Activated CD8-positive, alpha-beta memory T cell treated with anti-CD3 and anti-CD28 coated beads, Interleukin-2, amount 50 U/mL, for 4 hours (primary cell): ENCODE data around the gene RAP1GAP.

Experiments used
- DNase-seq: peaks from one replicate; pipeline ENCODE4 v3.0.0-alpha.2; 2020

RAP1GAP gene

DNA sequence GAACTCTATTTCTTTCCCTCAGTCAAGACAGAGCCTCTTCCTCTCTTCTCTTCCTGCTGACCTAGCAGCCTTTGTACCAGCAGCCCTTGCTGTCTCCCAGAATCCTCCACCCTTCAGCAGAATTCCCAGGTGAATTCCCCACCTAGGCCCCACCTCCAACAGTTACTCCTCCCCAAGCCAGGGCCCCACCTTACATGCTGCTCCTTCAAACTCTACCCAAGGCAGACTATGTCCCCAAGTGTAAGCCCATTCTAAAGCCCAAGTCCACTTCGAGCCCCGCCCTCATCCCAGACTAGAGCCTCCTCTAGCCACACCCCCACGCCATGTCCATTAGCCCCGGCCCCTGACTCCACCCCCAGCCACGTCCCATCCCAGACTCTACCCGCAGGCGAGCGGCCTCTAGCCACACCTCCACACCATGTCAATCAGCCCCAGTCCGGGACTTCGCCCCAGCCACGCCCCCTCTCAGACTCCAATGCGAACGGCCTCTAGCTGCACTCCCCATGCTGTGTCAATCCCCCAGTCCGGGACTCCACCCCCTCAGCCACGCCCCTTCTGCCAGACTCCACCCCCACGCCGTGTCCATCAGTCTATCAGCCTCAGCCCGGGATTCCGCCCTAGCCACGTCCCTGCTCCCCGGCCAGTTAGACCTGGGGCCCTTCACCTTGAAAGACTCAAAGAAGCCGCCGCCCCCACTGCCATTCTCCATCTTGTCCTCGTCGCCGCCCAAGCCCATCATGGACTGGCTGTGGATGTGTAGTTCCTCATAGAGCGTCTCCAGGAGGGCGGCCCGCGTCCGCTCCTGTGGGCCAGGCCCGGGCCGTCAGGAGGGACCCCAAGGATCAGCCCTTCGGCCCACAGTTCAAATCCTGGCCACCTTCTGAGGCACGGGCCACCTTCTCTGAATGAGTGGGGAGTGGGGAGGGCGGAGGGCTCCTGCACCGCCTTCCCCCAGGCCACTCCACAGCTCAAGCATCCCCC is 61.3 kb downstream of the RAP1GAP start:
- peak; percentile 21 for DNase-seq

GRCh38 chr1:21605964-21606705 is 63.0 kb downstream of the RAP1GAP start:
- DNase-seq = no peak

DNA sequence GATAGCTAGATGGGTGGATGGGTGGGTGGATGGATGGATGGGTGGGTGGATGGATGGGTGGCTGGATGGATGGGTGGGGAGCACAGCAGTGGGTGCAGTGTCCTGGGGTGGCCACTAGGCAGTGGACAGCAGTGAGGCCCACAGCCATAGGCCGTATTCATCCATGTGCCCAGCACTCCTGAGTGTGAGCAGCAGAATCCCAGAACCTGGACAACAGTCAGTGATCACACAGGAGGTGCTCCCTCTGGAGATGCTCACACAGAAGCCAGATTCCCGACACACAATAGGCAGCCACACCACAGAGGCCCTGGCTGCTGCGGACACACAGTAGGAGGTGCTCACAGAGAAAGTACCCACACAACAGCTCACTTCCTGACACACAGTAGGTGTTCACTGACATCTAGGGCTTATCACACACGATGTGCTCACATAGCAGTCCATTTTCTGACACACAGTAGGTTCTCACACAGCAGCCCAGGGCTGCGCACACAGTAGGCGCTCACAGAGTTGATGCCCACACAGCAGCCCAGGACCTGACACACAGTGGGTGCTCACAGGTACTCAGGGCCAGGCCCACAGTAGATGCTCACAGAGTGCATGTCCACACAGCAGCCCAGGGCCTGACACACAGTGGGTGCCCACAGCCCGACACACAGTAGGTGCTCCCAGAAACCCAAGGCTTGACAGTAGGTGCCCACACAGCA is 64.0 kb downstream of the RAP1GAP start:
- DNase-seq = no peak

- DNase-seq = no peak
Measured at GRCh38 chr1:21604208-21604957, 64.8 kb downstream of the RAP1GAP start.

GRCh38 chr1:21603177-21604138 is 65.7 kb downstream of the RAP1GAP start:
- no peak for DNase-seq

- no peak for DNase-seq
Measured at GRCh38 chr1:21601278-21602048, 67.7 kb downstream of the RAP1GAP start.

DNA sequence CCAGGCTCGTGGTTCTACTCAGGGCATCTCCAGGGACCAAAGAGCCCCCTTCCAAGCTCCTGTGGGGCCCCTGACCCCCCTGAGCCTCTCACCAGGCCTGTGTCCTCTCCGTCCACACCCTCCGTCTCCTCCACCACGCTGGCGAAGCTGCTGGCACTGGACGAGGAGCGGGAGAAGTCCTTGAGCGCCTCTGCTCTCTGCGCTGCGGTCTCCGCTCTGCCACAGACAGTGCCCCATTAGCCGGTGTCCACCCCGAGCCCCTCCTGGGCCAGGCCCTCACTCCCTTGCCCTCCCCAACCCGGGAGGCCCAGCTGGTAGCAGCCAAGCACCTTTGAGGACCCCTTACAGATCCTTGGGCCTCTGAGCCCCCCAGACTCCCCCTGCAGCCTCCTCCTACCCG is 69.8 kb downstream of the RAP1GAP start:
- no peak for DNase-seq

- no peak for DNase-seq
Measured at GRCh38 chr1:21598904-21599303, 70.3 kb downstream of the RAP1GAP start.

- DNase-seq = no peak
Measured at GRCh38 chr1:21598417-21598816, 70.7 kb downstream of the RAP1GAP start.

DNA sequence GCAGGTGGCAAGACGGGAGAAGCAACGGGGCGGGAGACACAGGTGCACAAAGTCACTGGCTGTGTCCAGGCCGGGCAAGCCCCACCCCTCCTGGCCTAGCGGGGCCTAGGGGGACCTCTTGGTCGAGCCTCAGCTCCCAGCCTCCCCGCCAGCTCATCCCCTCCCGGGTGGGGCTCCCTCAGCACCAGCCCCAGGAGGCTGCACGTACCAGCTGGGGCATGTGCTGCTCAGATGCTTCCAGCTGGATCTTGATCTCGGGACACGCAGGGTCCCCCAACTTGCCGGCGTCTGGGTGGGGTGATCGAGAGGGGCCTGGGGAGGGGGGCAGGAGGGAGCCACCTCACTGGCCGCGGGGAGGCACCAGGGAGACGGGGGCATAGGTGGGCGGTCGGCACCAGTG is 71.4 kb downstream of the RAP1GAP start:
- no peak for DNase-seq

- DNase-seq = no peak
Measured at GRCh38 chr1:21596628-21597027, 72.5 kb downstream of the RAP1GAP start.

DNA sequence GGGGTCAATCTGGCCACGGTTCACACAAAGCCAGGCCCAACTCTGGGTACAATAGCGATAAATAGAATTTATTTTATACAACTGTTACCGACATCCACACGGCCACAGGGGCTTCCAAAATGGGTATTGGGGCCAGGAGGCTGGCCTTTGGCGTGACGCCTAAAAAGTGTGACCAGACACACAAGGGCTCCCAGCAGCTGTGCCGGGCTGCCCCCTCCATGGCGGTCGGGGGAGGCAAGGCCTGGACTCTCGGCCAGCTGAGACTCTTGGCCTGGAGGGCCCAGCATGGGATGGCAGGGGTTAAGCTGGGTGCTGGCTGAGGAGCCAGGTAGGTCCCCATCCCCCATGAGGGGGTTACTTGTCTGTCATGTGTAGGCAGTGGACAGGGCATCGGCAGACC is 73.0 kb downstream of the RAP1GAP start:
- no peak for DNase-seq

- DNase-seq = peak; percentile 28
Measured at GRCh38 chr1:21594935-21595897, 73.9 kb downstream of the RAP1GAP start.

GRCh38 chr1:21594501-21594900 is 74.7 kb downstream of the RAP1GAP start:
- DNase-seq = no peak

DNA sequence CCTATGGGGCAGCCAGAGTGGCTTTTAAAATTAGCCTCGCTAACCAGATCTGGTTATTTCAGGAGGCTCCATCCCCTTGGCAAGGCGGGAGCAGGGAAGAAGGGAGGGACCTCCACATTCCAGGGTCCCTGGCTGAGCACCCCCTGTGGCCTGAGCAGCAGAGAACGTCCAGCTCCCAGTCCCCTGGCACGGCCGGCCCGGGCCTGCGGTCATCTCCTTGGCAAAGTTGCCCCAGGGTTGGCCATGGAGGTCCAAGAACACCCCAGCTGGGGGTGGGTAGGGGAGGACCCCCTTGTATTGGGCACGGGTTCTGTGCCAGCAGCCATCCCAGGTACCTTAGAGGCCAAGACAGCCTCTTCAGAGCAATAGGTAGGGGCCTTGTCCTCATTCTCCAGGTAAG is 75.9 kb downstream of the RAP1GAP start:
- no peak for DNase-seq

- no peak for DNase-seq
Measured at GRCh38 chr1:21592086-21592865, 76.9 kb downstream of the RAP1GAP start.

DNA sequence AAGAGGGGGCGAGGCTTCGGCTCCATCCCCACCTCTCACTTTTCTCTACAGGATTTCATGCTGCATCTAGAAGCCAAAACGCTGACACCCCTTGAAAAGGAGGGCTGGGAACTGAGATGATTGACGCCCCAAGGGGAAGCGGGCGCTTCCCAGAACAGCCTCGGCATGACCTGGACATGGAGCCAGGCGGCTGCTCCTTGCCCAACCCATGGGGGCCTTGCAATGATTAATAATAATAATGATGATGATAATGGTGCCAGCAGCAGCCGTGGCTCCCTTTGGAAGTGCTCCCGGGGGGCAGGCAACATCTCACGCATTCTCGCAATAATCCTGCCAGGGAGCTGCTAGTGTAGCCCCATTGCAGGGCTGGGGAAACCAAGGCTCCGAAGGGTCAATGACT is 78.2 kb downstream of the RAP1GAP start:
- DNase-seq = no peak

DNA sequence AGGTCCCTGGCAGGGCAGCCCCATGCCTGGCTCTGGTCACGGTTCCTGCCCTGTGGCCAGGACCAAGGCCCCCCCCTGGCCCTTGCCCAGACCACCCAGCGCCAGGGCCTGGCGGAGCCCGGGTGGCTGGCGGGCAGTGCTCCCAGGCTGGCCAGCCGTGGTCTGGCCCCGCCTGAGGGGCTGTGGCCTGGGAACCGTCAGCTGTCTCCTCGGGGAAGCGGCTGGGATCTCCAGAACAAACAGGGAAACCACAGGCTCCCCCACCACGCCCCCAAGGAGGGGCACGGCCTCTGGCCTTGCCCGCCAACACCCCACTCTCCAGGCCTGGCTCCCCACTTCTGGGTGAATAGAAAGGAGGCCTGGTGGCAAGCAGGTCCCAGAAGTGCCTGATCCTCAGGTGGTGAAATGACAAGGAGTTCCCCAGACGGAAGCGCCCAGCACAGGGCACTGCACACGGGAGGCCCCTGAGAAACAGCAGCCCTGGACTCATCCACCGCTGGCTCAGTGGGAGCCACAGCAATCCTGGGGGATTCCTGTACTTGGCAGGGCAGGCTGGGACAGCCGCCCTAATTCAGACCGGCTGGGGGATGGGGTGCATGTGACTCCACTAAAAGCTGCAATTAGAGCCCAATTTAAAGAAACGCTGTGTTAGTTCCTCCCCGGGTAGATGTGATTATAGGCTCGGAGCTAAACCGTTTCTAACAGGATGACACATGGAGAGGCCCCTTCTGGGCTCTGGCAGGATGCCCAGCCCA is 78.9 kb downstream of the RAP1GAP start:
- no peak for DNase-seq
